ENCODE data around the gene MIS18A. TPM values are rescaled to one million over a fixed set of nuclear protein-coding genes. Genes with fewer than 3 reads are reported as not detected.

The MIS18A gene
- total RNA-seq, 4 donors from 2014 or later = 4.3 to 13.7 (median 8.9) TPM

DNA sequence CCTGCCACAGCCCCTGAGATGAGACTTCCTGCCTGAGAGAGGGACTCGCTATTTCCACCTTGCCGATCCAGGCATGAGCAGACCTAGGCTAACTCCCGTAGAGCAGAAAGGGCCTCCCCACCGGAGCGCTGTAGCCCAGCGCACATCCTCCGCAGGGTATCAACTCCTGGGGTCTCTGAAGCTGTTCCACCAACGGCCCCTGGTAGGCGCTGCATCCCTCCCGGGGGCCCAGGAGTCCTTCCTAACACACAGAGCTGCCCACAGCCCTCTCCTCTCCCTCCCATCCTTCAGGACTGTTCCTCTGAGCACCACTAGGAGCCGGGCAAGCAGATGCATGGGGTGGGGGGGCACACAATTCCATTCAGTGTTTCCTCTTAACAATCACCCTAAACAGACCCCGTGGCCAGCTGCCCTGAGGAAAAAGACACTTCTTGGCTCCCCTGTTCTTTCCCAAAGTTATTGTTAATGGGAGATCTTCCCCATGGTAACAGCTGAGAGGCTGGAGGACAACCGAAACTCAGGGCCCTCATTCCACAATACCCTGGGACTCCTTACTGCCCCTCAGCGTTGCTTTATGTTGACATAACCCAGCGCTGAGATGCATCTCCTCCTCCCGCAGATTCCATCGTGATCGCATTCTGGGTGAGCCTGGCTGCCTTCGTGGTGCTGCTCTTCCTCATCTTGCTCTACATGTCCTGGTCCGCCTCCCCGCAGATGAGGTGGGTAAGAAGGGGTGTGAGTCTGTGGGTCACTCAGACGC is 27.4 kb upstream of the MIS18A start:
- TF ChIP-seq, protein P1, sequence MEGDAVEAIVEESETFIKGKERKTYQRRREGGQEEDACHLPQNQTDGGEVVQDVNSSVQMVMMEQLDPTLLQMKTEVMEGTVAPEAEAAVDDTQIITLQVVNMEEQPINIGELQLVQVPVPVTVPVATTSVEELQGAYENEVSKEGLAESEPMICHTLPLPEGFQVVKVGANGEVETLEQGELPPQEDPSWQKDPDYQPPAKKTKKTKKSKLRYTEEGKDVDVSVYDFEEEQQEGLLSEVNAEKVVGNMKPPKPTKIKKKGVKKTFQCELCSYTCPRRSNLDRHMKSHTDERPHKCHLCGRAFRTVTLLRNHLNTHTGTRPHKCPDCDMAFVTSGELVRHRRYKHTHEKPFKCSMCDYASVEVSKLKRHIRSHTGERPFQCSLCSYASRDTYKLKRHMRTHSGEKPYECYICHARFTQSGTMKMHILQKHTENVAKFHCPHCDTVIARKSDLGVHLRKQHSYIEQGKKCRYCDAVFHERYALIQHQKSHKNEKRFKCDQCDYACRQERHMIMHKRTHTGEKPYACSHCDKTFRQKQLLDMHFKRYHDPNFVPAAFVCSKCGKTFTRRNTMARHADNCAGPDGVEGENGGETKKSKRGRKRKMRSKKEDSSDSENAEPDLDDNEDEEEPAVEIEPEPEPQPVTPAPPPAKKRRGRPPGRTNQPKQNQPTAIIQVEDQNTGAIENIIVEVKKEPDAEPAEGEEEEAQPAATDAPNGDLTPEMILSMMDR (IDR thresholded peaks at IDR 0.05) = peak in 1 of 6 experiments; percentile 7
- no peak for TF ChIP-seq POLR2A (IDR thresholded peaks at IDR 0.05)
- 74 to 87% methylated on average over 10 to 19 of the region's 22 CpGs for WGBS, 2 donors
- no peak for DNase-seq
- H3K36me3 ChIP-seq = peaks cover 0 to 47% (median 4%) of the 10 kb centered on the region in 3 donors
- no peaks in the 10 kb centered on the region for H3K4me1 ChIP-seq
- H3K27me3 ChIP-seq = no peaks in the 10 kb centered on the region
- no peak overlapping the region for H3K27ac ChIP-seq
- H3K4me3 ChIP-seq = no peak overlapping the region
- no peaks in the 10 kb centered on the region for H3K9me3 ChIP-seq
- intact Hi-C loops (cut with DNase I) = no loop called here

GRCh38 chr21:32304998-32305397 is 26.1 kb upstream of the MIS18A start:
- intact Hi-C loops (cut with DNase I) = no loop called here
- Histone ChIP-seq H3K9me3 (no peaks in the 10 kb centered on the region), H3K27me3 (no peaks in the 10 kb centered on the region), H3K4me1 (no peaks in the 10 kb centered on the region), H3K4me3 (no peak overlapping the region), H3K27ac (no peak overlapping the region), H3K36me3 (peaks cover 0 to 43% (median 4%) of the 10 kb centered on the region in 3 donors)
- DNase-seq = no peak
- 92 to 100% methylated on average over 3 to 7 of the region's 7 CpGs for WGBS, 2 donors
- TF ChIP-seq, protein P1 (IDR thresholded peaks at IDR 0.05) = no peak
- TF ChIP-seq POLR2A (IDR thresholded peaks at IDR 0.05) = no peak

DNA sequence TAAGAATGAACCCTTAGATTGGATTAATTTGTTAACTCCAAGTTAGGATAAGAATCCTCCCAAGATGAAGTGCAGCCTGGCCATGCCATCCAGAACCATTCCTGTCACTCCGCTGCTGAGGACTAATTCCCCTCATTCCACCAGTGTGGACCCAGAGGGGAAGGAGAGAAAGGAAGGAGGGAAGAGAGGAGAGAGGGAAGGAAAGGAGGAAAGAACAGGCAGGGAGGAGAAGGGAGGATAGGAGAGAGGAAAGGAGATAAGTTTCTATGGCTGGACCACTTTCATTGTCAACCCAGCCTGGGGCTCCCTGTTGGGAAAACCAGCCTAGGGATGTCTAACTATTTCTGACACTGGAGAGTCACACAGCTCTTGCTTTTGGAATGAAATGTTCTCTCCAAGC is 24.5 kb upstream of the MIS18A start:
- WGBS, 2 donors = 100% methylated on average over 1 of the region's 1 CpG
- intact Hi-C loops (cut with DNase I) = no loop called here
- no peak overlapping the region for H3K4me3 ChIP-seq
- H3K27ac ChIP-seq = no peak overlapping the region
- H3K9me3 ChIP-seq = no peaks in the 10 kb centered on the region
- H3K36me3 ChIP-seq = peaks cover 0 to 32% (median 3%) of the 10 kb centered on the region in 3 donors
- H3K27me3 ChIP-seq = no peaks in the 10 kb centered on the region
- TF ChIP-seq, protein P1 (IDR thresholded peaks at IDR 0.05) = no peak
- no peak for TF ChIP-seq POLR2A (IDR thresholded peaks at IDR 0.05)
- no peaks in the 10 kb centered on the region for H3K4me1 ChIP-seq
- no peak for DNase-seq

DNA sequence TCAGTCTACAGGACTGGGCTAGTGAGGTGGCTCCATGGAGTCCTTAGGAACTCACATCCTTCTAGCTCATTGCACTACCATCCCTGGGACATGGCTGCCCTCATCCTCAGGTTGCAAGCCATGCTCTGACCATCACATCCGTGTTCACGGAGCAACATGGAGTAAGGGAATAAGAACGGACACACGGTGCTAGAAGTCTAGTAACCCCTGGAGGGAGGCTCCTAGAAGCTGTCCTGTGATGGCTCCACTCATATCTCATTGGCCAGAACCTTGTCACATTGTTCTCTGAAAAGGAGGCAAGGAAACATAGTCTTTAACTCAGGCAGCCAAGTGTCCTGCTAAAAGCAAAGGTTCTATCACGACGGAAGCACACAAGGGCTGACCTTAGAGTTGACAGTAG is 23.7 kb upstream of the MIS18A start:
- Histone ChIP-seq H3K36me3 (peaks cover 0 to 23% (median 0%) of the 10 kb centered on the region in 3 donors), H3K4me1 (no peaks in the 10 kb centered on the region), H3K27me3 (no peaks in the 10 kb centered on the region), H3K27ac (no peak overlapping the region), H3K9me3 (no peaks in the 10 kb centered on the region), H3K4me3 (no peak overlapping the region)
- intact Hi-C loops (cut with DNase I) = no loop called here
- no peak for DNase-seq
- 98 to 99% methylated on average over 4 to 6 of the region's 6 CpGs for WGBS, 2 donors
- TF ChIP-seq, protein P1 (IDR thresholded peaks at IDR 0.05) = no peak
- no peak for TF ChIP-seq POLR2A (IDR thresholded peaks at IDR 0.05)

- 85 to 86% methylated on average over 2 of the region's 2 CpGs for WGBS, 2 donors
- Histone ChIP-seq H3K36me3 (peaks cover 0 to 19% (median 0%) of the 10 kb centered on the region in 3 donors), H3K4me3 (no peak overlapping the region), H3K27me3 (no peaks in the 10 kb centered on the region), H3K27ac (no peak overlapping the region), H3K9me3 (no peaks in the 10 kb centered on the region), H3K4me1 (no peaks in the 10 kb centered on the region)
- intact Hi-C loops (cut with DNase I) = no loop called here
- TF ChIP-seq, protein P1 (IDR thresholded peaks at IDR 0.05) = no peak
- no peak for TF ChIP-seq POLR2A (IDR thresholded peaks at IDR 0.05)
- DNase-seq = no peak
These were observed 22.7 kb upstream of the MIS18A start for GRCh38 chr21:32301596-32301995.
